ENCODE measurements around the gene ADD2.
"Not testable (repeated sequence)": the region's sequence is repeated elsewhere in the genome, so short reads cannot be mapped to it uniquely, and the experiment has no call there.

The ADD2 gene

GRCh38 chr2:70646420-70646818 lies 121.6 kb downstream of the ADD2 start:
- no peak for FAIRE-seq
- DNase-seq (ENCODE audit: low spot score) = no peak

DNA sequence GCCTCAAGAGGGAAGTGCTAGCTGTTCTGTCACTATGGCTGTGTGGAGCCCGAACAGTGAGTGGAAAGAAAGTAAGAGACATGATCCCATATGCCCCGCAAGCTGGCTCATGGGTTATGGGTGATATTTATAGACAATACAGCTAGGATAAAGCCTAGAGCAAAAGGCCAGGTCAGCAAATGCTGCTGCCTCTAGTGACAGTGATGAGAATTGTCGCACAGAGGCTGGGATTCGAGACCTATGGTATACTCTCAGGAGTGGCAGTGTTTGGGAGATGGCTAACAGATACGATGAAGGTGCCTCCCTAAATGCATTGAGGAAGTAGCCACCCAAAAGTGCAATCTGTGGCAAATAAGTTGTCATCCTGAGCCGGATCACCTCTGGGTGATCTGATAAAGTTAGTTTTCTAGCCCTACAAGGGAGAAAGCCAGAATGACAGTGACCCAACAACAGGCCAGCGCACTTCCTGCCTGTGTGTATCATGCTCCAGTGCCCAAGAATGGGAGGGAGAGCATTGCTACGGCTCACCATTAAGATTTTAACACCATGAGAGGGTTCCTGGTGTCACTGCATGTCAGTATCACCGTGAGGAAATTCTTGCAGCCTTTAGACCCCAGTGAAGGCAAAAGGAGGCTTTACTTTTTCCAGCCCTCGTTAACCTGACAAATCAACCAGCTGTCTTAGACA lies 122.1 kb downstream of the ADD2 start:
- DNase-seq (ENCODE audit: low spot score) = no peak
- no peak for FAIRE-seq

DNA sequence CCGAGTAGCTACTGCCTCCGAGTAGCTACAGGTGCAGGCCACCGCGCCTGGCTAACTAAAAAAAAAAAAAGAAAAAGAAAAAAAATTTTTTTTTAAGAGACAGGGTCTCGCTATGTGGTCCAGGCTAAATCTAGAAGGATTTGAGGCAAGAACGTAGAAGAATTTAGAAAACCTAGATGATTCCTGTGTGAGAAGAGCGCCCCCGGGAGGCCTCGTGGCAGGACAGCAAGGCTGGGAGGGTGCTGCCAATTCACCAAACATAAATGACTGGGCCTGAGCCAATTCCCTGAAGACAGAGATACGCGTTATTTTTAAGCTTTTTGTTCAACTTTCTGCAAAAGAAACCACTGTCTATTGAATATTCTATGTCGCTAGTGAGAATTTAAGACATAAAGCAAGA lies 124.3 kb downstream of the ADD2 start:
- peak; percentile 28 for DNase-seq (ENCODE audit: low spot score)
- FAIRE-seq = no peak

GRCh38 chr2:70641263-70641784 lies 126.7 kb downstream of the ADD2 start:
- DNase-seq (ENCODE audit: low spot score) (peak; percentile 59), FAIRE-seq (peak; percentile 38)

- DNase-seq (ENCODE audit: low spot score) (no peak), FAIRE-seq (no peak)
Observed at GRCh38 chr2:70639841-70640436, 128.1 kb downstream of the ADD2 start.

DNA sequence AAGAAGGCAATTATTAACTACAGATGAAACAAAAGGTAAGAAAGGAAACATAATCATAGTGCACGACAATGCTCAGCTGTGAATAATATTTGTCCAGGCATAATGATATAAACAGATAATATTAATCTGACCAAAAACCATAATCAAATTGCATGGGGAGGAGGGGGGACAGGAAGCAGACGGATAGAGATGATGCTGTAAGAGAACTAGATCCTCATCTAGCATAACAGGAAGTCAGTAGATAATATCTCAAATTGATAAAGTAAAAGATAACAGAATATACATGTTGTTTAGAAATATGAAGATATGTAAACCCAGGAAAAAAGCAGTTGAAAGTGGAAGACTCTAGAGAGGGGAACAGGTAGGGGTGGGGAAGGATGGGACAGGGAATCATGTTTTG lies 129.4 kb downstream of the ADD2 start:
- DNase-seq (ENCODE audit: low spot score) (no peak), FAIRE-seq (no peak)

GRCh38 chr2:70633508-70633907 lies 134.5 kb downstream of the ADD2 start:
- FAIRE-seq = no peak
- no peak for DNase-seq (ENCODE audit: low spot score)

- FAIRE-seq (no peak), DNase-seq (ENCODE audit: low spot score) (no peak)
Observed at GRCh38 chr2:70632966-70633365, 135.0 kb downstream of the ADD2 start.

DNA sequence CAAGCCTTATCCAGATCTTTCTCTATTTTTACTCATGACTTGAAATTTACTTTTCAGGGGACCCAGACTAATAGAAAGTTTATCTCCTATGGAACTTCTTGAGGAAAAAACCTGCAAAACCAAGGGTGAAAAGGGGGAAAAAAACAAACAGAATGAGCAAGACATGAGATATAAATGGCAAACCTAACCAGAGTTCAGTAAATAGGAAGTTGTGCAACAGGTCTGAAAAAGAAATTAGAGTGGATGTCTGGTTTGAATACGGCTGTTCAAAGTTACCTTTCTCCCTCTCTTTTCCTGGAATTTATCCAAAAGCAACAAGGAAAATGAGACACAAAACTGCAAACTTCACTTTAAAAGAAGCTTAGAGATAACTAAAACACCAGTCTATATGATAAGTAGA lies 135.6 kb downstream of the ADD2 start:
- FAIRE-seq = no peak
- DNase-seq (ENCODE audit: low spot score) = no peak

- FAIRE-seq (no peak), DNase-seq (ENCODE audit: low spot score) (no peak)
Observed at GRCh38 chr2:70630761-70631160, 137.2 kb downstream of the ADD2 start.

DNA sequence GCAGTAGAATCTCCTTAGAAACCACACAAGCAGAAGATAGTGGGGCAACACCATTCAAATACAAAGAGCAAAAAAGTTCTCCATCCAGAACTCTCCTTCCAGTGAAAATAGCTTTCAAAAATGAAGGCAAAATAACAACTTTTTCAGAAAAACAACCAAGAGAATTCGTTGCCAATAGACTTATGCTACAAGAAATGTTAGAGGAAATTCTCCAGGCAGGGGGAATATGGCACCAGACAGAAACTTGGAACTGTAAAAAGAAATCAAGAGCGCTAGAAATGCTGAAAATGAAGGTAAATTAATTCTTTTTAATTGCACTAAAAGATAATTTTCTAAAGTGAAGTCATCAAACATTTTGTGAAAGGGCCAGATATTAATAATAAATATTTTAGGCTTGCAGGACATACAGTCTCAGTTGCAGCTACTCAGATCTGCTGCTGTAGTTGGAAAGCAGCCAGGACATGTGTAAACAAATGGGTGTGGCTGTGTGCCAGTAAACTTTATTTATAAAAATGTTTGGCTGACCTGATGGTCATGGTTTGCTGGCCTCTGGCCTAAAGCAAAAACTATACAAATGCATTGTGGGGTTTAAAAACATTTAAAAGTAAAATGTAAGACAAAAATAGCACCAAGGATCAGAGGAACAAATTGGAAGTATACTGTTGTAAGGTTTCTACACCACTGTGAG lies 140.6 kb downstream of the ADD2 start:
- DNase-seq (ENCODE audit: low spot score) (no peak), FAIRE-seq (no peak)

- DNase-seq (ENCODE audit: low spot score) = no peak
- FAIRE-seq = no peak
Observed at GRCh38 chr2:70626254-70626990, 141.6 kb downstream of the ADD2 start.

DNA sequence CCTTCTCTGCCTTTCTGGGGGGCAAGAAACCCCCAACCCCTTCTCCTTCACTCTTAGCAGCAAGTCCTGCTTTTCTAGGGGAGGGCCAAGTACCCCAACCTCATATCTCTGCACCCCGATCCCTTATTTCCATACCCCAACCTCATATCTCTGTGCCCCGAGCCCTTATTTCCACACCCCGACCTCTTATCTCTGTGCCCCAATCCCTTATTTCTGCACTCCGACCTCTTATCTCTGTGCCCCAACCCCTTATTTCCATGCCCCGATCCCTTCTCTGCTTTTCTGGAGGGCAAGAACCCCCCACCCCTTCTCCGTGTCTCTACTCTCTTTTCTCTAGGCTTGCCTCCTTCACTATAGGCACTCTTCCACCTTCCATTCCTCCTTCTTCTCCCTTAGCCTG lies 146.5 kb downstream of the ADD2 start:
- not testable (repeated sequence) for FAIRE-seq; DNase-seq (ENCODE audit: low spot score)

DNA sequence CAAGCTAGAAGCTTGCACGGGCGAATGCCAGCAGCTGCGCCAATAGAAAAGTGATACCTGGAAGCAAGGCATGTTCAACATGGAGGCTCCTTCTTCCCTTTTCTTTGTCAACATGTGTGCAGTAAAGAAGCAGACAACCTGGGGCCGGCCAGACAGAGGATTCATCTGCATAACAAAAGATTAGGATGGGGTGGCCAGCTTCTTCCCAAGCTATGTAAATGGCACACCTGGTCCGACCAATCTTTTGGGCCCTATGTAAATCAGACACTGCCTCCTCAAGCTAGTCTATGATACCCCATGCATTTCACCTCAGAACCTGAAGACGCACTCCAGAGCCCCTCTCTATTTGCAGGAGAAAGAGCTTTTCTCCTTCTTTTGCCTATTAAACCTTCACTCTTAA lies 148.0 kb downstream of the ADD2 start:
- DNase-seq (ENCODE audit: low spot score) = no peak
- no peak for FAIRE-seq

DNA sequence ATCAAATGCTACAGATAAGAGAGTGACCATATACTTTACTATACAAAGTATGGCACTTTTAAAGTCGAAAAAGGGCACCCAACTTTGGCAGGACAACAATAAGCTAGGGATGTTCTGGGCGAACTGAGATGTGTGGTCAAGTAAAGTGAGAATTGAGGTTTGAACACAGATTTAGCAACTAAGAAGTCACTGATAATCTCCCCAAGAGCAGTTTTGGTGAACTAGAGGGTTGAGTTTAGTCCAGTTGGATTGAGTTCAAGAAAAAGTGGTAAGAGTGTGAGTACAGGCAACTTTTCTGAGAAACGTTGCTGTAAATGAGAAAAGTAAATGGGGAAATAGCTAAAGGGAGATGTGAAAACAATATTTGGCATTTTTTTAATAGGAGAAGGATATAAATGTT lies 148.8 kb downstream of the ADD2 start:
- no peak for FAIRE-seq

DNA sequence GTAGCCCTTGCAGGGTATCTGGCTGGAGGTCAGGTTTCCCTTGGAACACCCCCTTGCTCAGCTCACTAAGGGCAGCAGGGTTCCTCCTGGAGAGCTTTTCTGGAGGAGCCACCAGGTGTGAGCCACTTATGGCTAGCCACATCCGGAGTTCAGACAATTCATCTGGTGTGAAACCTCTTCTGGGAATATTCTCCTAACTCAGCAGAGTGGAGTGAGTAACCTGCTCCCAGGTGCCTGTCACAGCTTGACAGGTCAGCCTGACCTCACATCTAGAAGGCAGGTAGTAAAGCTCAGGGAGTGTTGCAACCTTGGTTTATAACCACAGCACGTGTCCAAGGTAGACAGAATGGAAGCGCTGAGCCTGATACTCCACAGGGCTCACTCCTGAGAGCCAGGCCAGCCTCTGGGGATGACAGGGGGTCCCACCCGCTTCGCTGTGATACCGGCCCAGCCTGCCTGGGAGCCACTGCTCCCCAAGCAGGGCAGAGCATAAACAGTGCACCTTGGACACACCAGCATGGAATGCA lies 151.8 kb downstream of the ADD2 start:
- no peak for FAIRE-seq
- DNase-seq (ENCODE audit: low spot score) = peak; percentile 41

More for the DNA sequence above, 148.8 kb downstream of the ADD2 start:
- no peak for DNase-seq (ENCODE audit: low spot score)

- DNase-seq (ENCODE audit: low spot score) (peak; percentile 3), FAIRE-seq (no peak)
Observed at GRCh38 chr2:70615222-70615621, 152.8 kb downstream of the ADD2 start.

DNA sequence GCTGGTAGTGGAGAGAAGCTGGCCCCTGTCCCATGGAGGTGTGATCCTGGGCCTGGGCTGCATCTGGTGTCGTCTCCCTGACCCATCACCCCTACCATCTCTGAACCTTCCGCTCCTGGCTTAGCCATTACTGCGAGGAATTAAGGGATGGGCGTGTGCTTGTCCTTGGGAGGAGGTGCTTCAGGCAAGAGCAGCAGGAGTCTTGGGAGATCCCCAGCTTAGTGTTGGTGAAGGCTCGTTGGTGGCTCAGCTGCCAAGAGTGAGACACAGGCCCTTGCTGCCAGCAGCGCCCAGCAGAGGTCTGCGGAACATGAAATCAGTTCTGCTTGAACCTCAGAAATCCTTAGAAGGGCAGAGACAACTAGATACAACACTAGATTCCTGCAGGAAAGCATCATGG lies 154.5 kb downstream of the ADD2 start:
- DNase-seq (ENCODE audit: low spot score) (no peak), FAIRE-seq (no peak)

- no peak for DNase-seq (ENCODE audit: low spot score)
- FAIRE-seq = no peak
Observed at GRCh38 chr2:70612574-70612973, 155.4 kb downstream of the ADD2 start.

GRCh38 chr2:70608373-70608772 lies 159.6 kb downstream of the ADD2 start:
- FAIRE-seq (peak; percentile 96), DNase-seq (ENCODE audit: low spot score) (peak; percentile 84)

GRCh38 chr2:70607121-70607561 lies 160.9 kb downstream of the ADD2 start:
- DNase-seq (ENCODE audit: low spot score) (peak; percentile 94), FAIRE-seq (peak; percentile 91)

Data from RCC 7860 (cell line).